Activated T-cell treated with anti-CD3 and anti-CD28 coated beads, Interleukin-2, amount 50 U/mL, for 72 hours (primary cell): ENCODE measurements around the gene ROM1. TPM values are rescaled to one million over a fixed set of nuclear protein-coding genes. Genes with fewer than 3 reads are reported as not detected.
"Not testable (repeated sequence)": the region's sequence is repeated elsewhere in the genome, so short reads cannot be mapped to it uniquely, and the experiment has no call there.

Source experiments
- ATAC-seq, 2 donors: fragments of 150-1000 bp; cut with Tn5 transposase; replicated peaks in 1 of 2; 2 replicates each; pipeline ENCODE4 v1.10.0; 2021; ENCODE audit warnings: moderate library complexity in 2 of 2, mild to moderate bottlenecking in 1 of 2
- DNase-seq, 2 donors: peaks; one replicate each; pipeline ENCODE4 v3.0.0; 2021 to 2022; ENCODE audit warnings: mixed read lengths in 1 of 2
- H3K27ac Mint-ChIP-seq: one replicate; pipeline ENCODE4 v1.8.0; 2022; ENCODE audit warnings: mild to moderate bottlenecking, moderate library complexity, mixed read lengths
- H3K27me3 Mint-ChIP-seq: one replicate; pipeline ENCODE4 v1.8.0; 2022; ENCODE audit warnings: low read depth, mixed read lengths
- H3K36me3 Mint-ChIP-seq, 2 donors: one replicate each; pipeline ENCODE4 v1.8.0; 2022; ENCODE audit warnings: mixed read lengths in 2 of 2, mild to moderate bottlenecking in 1 of 2; ENCODE audit not compliant: insufficient read depth in 2 of 2
- H3K4me1 Mint-ChIP-seq: one replicate; pipeline ENCODE4 v1.8.0; 2022; ENCODE audit warnings: low read depth, mixed read lengths
- H3K4me3 Mint-ChIP-seq, 2 donors: one replicate each; pipeline ENCODE4 v1.8.0; 2022; ENCODE audit warnings: mild to moderate bottlenecking in 2 of 2, mixed read lengths in 2 of 2, moderate library complexity in 2 of 2
- H3K9me3 Mint-ChIP-seq, 2 donors: one replicate each; pipeline ENCODE4 v1.8.0; 2022; ENCODE audit warnings: mixed read lengths in 2 of 2
- total RNA-seq, 2 donors: library from RNA; stranded (reverse); gene quantifications; one replicate each; pipeline ENCODE4 v1.2.3, GENCODE V29; 2022

ROM1 gene
- total RNA-seq, 2 donors from 2014 or later: 5.1 to 6.7 TPM

- Mint-ChIP-seq H3K9me3 (no peaks in the 10 kb centered on the region), H3K27ac (peak overlapping the region; percentile 20), H3K27me3 (no peaks in the 10 kb centered on the region), H3K36me3 (peaks cover 12 to 28% of the 10 kb centered on the region in 2 donors), H3K4me3 (no peak overlapping the region), H3K4me1 (peaks cover 43% of the 10 kb centered on the region)
- no peak for DNase-seq
- no peak for ATAC-seq
Observed at GRCh38 chr11:62605467-62605866, 7.6 kb upstream of the ROM1 start.

DNA sequence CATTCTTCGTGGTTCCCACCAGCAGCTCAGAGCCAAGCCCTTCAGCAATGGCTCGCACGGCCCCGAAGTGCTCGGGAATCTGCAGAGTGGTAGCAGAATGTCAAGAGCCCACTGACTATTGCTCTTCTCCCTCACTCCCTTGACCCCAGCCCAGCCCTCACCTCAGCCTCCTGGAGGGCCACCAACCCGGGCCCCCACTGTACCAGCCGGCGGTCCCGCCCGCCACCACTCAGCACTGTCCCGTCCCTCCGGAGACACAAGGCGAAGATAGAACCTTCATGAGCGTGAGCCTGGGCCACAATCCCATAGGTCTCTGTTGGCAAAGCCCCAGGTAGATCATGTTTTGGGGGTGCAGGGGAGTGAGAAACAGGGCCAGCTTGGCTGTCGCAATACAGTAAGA, 7.2 kb upstream of the ROM1 start:
- no peak for ATAC-seq
- Mint-ChIP-seq H3K36me3 (peaks cover 10 to 28% of the 10 kb centered on the region in 2 donors), H3K4me3 (no peak overlapping the region)

GRCh38 chr11:62607714-62608113, 5.3 kb upstream of the ROM1 start:
- Mint-ChIP-seq H3K27ac (no peak overlapping the region), H3K4me3 (no peak overlapping the region), H3K4me1 (peaks cover 48% of the 10 kb centered on the region), H3K36me3 (peaks cover 14 to 29% of the 10 kb centered on the region in 2 donors), H3K27me3 (no peaks in the 10 kb centered on the region), H3K9me3 (no peaks in the 10 kb centered on the region)
- DNase-seq (no peak), ATAC-seq (no peak)

More for the DNA sequence above, 7.2 kb upstream of the ROM1 start:
- H3K27ac Mint-ChIP-seq: no peak overlapping the region
- H3K27me3 Mint-ChIP-seq: no peaks in the 10 kb centered on the region
- H3K9me3 Mint-ChIP-seq: no peaks in the 10 kb centered on the region
- H3K4me1 Mint-ChIP-seq: peaks cover 47% of the 10 kb centered on the region
- no peak for DNase-seq

DNA sequence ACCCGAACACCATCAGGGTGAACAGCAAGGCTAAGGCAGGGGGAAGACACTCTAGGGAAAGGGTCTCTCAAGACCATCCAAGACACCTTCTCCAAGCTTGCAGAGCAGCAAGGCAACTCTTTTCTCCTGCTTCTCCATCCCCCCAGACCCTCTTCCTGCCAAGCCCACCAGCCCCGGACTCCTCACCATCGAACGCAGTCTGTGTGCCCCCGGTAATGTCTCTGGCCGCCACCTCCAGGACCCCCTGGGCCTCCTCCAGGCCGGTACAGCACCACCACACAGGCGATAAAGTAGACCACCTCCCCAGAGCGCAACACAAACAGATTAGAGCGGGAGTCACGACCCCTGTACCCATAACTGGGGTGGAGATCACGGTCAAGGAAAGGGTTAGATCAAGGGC, 4.3 kb upstream of the ROM1 start:
- DNase-seq (no peak), ATAC-seq (no peak)
- H3K4me3 Mint-ChIP-seq: no peak overlapping the region
- no peaks in the 10 kb centered on the region for H3K9me3 Mint-ChIP-seq
- peaks cover 46% of the 10 kb centered on the region for H3K4me1 Mint-ChIP-seq
- H3K27me3 Mint-ChIP-seq: no peaks in the 10 kb centered on the region
- peak overlapping the region; percentile 1 for H3K27ac Mint-ChIP-seq
- H3K36me3 Mint-ChIP-seq: peaks cover 9 to 24% of the 10 kb centered on the region in 2 donors

DNA sequence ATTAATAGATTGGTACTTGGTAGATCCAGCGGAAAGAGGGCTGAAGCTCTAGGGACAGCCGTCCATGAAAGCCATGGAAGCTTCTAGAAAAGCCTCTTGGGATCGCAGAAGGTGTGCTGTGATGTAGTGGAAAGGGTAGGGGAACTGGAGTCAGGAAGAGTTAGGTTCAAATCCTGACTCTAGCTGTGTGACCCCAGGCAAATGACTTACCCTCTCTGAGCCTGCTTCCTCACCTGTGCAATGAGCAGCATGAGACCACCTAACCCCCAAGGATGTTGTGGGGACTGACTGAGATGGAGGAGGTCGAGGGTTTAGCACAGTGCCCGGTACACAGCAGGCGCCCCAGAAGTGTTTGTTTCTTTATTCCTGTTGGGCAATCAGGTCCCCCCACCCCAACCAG, 2.7 kb upstream of the ROM1 start:
- H3K36me3 Mint-ChIP-seq: peaks cover 9 to 16% of the 10 kb centered on the region in 2 donors

DNA sequence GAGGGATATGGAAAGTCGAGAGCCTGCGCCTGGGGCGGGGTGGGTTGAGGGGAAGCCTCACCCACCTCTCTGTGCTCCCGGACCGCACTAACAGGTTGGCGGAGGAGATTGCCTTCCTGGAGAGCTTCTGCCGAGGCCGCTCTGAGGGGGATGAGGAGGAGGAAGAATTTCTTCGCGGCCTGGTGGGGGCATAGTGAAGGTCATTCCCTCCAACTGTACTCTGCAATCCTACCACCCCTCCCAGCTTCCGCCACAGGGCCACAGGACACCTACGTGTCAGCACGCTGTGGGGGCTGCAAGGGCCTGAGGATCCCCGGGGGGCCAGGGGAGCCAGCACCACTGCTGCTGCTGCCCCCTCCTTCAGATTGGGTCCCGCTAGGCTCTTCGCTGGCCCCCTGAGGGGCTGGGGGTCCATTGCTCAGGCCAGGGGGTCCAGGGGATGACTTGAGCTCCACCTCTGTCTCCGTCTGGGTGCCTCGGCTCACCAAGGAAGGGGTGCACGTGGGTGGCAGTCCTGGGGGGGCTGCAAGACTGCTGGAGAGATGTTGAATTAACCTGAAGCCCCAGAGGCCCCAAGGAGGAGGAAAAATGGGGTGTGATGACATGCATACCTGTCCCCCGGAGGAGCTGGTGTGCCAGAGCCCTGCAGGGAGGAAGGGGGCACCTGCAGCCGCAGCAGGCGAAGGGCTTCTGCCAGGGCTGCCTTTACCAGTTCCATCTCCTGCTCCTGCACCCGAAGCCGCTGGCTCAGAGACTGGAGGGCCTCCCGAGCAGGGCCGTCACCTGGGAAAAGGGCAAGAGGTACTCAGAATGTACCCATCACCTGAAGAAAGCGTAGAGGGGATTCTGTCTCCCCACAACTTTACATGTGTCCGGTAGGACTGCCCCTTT, 2.0 kb upstream of the ROM1 start:
- Mint-ChIP-seq H3K9me3 (no peaks in the 10 kb centered on the region), H3K36me3 (peaks cover 9 to 16% of the 10 kb centered on the region in 2 donors), H3K4me3 (peak overlapping the region; percentile 96 to 98), H3K27me3 (no peaks in the 10 kb centered on the region), H3K4me1 (peaks cover 56% of the 10 kb centered on the region), H3K27ac (peak overlapping the region; percentile 97)
- DNase-seq (no peak), ATAC-seq (no peak)

More for the DNA sequence above, 2.7 kb upstream of the ROM1 start:
- H3K27me3 Mint-ChIP-seq: no peaks in the 10 kb centered on the region
- H3K4me1 Mint-ChIP-seq: peaks cover 50% of the 10 kb centered on the region
- no peak for ATAC-seq
- peak overlapping the region; percentile 96 to 98 for H3K4me3 Mint-ChIP-seq
- H3K9me3 Mint-ChIP-seq: no peaks in the 10 kb centered on the region
- peak overlapping the region; percentile 56 for H3K27ac Mint-ChIP-seq
- no peak for DNase-seq

GRCh38 chr11:62611705-62612365, 1.2 kb upstream of the ROM1 start:
- ATAC-seq (peak; percentile 25 to 42), DNase-seq (peak; percentile 51 to 59)
- H3K27ac Mint-ChIP-seq: peak overlapping the region; percentile 97
- H3K36me3 Mint-ChIP-seq: peaks cover 9 to 15% of the 10 kb centered on the region in 2 donors
- peaks cover 62% of the 10 kb centered on the region for H3K4me1 Mint-ChIP-seq
- H3K9me3 Mint-ChIP-seq: no peaks in the 10 kb centered on the region
- H3K27me3 Mint-ChIP-seq: no peaks in the 10 kb centered on the region
- peak overlapping the region; percentile 96 to 98 for H3K4me3 Mint-ChIP-seq

- Mint-ChIP-seq H3K27ac (peak overlapping the region; percentile 91), H3K4me1 (peaks cover 55% of the 10 kb centered on the region), H3K4me3 (peak overlapping the region; percentile 46 to 61), H3K36me3 (peaks cover 6 to 11% of the 10 kb centered on the region in 2 donors), H3K27me3 (no peaks in the 10 kb centered on the region), H3K9me3 (no peaks in the 10 kb centered on the region)
- ATAC-seq (no peak), DNase-seq (no peak)
Observed at GRCh38 chr11:62613291-62613778, 278 bp downstream of the ROM1 start.

- peaks cover 6 to 14% of the 10 kb centered on the region in 2 donors for H3K36me3 Mint-ChIP-seq
- peaks cover 54% of the 10 kb centered on the region for H3K4me1 Mint-ChIP-seq
- H3K9me3 Mint-ChIP-seq: no peaks in the 10 kb centered on the region
- ATAC-seq (peak in 1 of 2 donors; percentile 10), DNase-seq (peak; percentile 45 to 49)
- no peaks in the 10 kb centered on the region for H3K27me3 Mint-ChIP-seq
- H3K27ac Mint-ChIP-seq: peak overlapping the region; percentile 89
- peak overlapping the region; percentile 27 to 50 for H3K4me3 Mint-ChIP-seq
Observed at GRCh38 chr11:62614275-62614674, 1.2 kb downstream of the ROM1 start.

DNA sequence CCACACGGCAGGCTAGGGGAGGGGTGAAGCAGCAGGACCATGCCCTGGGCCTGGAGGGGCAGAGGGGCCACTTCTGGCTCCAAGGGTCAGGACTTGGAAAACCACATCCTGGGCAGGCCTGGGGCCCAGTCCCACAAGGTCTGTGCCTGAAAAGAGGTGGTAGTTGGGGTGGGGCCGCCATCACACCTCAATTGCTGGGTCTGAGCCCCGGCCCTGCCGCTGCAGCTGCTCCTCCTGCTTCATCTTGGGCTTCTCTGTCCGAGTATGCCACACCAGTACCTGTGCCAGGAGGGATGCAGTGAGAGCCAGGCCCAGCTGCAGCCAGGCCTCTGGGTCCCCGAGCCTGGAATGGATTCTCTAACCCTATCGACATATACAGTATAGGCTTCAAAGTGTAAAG, 2.5 kb downstream of the ROM1 start:
- ATAC-seq (no peak), DNase-seq (no peak)
- H3K4me1 Mint-ChIP-seq: peaks cover 60% of the 10 kb centered on the region
- no peaks in the 10 kb centered on the region for H3K9me3 Mint-ChIP-seq
- no peak overlapping the region for H3K4me3 Mint-ChIP-seq
- H3K27me3 Mint-ChIP-seq: no peaks in the 10 kb centered on the region
- peaks cover 4 to 10% of the 10 kb centered on the region in 2 donors for H3K36me3 Mint-ChIP-seq
- H3K27ac Mint-ChIP-seq: no peak overlapping the region

- DNase-seq, H3K4me3 Mint-ChIP-seq, ATAC-seq, H3K27ac Mint-ChIP-seq, H3K9me3 Mint-ChIP-seq, H3K27me3 Mint-ChIP-seq: not testable (repeated sequence)
- peaks cover 61% of the 10 kb centered on the region for H3K4me1 Mint-ChIP-seq
- H3K36me3 Mint-ChIP-seq: peaks cover 4 to 15% of the 10 kb centered on the region in 2 donors
Observed at GRCh38 chr11:62616957-62617356, 3.9 kb downstream of the ROM1 start.

- Mint-ChIP-seq H3K4me1 (peaks cover 48% of the 10 kb centered on the region), H3K27me3 (no peaks in the 10 kb centered on the region), H3K4me3 (peak overlapping the region; percentile 95 to 100), H3K27ac (peak overlapping the region; percentile 100), H3K9me3 (no peaks in the 10 kb centered on the region), H3K36me3 (peaks cover 7 to 14% of the 10 kb centered on the region in 2 donors)
- DNase-seq (no peak), ATAC-seq (no peak)
Observed at GRCh38 chr11:62621027-62621566, 8.0 kb downstream of the ROM1 start.
